CD4-positive, alpha-beta T cell treated with Interleukin-6 at 100 ng/mL for 8 hours (primary cell): ENCODE measurements around the gene LYZL2.
"Not testable (repeated sequence)": the region's sequence is repeated elsewhere in the genome, so short reads cannot be mapped to it uniquely, and the experiment has no call there.

Experiments used
- DNase-seq: peaks from one replicate; pipeline ENCODE4 v3.0.0-alpha.2; 2020; ENCODE audit warnings: mixed read lengths, low spot score

LYZL2 gene

DNA sequence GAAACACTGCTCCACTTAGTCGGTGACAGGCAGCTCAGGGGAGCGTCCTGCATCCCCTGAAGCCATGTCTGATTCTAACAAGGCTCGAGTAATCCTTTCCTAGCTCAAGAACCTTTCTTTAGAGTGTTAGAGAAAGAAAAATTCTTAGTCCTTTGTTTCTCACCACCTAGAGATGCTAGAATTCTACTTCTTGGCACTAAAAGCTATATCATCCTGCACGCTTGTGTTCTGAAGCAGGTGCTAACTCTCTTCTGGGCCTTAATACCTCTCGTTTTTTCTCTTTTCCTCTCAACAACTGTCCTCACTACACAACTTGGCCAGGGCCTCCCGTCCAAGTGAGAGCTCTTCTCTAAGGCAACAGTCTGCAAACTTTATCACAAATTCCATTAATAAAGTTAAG is at the start of gene LYZL2:
TSS of gene LYZL2 (minus strand) at position 101 of the 400 bp plus-strand sequence. CDS start 2,838 bp downstream, outside the sequence.
- DNase-seq, result no peak

DNA sequence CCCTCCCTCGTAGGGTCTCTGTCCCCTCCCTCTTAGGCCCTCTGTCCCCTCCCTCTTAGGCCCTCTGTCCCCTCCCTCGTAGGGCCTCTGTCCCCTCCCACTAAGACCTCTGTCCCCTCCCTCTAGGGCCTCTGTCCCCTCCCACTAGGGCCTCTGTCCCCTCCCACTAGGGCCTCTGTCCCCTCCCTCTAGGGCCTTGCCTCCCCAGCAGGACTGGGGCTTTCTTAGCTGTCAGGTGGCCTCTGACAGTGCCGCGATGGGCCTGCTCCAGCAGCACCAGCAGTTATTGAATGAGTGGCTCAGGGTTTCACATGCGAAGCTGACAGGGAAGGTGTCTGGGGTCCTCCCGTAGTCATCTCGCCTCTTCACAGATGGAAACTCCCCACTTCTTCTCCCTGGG is 48.1 kb upstream of the LYZL2 start:
- DNase-seq, result not testable (repeated sequence)

DNA sequence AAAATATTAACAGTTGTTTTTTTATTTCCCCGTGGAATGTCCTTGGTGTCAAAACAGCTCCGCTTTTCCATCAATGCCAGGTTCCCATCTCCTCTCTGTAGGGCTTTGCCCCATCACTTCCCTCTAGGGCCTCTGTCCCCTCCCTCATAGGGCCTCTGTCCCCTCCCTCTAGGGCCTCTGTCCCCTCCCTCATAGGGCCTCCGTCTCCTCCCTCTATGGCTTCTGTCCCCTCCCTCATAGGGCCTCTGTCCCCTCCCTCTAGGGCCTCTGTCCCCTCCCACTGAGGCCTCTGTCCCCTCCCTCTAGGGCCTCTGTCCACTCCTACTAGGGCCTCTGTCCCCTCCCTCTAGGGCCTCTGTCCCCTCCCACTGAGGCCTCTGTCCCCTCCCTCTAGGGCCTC is 47.6 kb upstream of the LYZL2 start:
- DNase-seq, result not testable (repeated sequence)

DNA sequence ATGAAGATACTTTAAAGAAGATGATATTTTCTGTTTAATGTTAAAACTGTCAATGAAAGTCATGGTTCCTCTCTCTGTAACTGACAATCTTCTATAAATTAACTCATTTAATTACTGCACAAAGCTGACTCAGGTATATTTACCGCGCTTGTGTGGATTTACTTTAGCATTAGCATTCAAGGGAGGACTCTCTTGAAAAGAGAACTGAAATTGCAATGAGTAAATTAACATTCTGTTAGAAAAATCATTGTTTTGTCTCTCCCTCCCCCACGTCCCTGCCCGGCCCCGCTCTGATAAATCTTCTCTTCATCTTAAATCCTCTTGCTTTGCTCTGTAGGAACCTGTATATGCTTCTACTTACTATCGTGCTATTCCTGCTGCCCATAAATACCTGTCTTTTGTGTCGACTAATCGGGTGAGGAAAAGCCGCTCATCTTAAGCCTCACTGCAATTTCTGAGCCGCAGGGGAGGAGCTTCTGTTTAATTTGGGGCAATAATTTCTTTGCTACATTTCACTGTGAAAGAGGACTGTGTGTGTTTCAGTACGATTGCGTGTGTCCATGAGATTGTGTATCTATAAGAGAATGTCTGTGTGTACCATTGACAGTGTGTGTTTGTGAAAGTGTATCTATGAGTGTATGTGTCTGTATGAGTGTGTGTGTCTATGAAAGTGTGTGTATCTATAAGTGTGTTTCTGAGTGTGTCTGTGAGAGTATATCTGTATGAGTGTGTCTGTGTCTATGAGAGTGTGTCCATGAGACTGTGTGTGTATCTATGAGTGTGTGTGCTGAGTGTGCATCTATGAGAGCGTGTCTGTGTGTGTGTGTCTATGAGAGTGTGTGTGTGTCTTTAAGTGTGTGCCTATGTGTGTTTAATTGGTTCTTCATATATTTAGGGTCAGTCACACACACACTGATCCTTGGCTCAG is 46.5 kb upstream of the LYZL2 start:
- no peak for DNase-seq

DNA sequence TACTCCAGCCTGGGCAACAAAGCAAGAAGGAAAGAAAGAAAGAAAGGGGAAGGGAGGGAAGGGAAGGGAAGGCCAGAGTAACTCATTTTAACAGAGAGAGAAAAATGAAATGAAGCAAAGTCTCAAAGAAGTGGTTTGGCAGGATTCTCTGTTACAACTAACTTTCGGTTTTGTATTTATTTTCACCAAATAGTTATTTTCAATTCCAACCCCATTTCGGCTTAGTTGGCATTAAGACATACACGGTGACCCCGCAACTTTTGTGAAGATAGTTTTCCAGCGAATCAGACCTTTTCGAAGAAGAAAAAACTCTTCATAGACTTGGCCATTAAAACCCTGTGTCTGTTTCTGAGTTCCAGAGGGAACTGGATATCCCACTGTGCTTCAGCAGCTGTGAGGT is 45.2 kb upstream of the LYZL2 start:
- no peak for DNase-seq

DNA sequence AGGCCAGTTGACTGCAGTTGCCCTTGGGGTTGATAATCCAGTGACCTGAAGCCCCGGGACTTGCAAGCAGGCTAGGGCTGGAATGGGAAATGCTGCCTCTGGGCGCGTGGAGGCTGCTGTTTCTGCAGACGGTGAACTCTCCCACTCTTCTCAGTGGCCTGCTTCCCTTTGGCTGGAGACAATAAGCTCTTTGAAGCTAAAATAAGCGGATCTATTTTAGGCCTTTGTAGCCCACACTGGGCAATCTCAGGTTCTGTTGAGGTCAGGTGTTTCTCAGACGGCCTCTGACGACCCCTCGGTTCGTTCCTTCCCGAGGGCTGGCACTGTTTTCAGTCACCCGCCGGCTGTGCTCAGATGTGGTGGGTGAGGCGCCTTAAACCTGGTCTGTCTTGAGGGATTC is 43.7 kb upstream of the LYZL2 start:
- not testable (repeated sequence) for DNase-seq

DNA sequence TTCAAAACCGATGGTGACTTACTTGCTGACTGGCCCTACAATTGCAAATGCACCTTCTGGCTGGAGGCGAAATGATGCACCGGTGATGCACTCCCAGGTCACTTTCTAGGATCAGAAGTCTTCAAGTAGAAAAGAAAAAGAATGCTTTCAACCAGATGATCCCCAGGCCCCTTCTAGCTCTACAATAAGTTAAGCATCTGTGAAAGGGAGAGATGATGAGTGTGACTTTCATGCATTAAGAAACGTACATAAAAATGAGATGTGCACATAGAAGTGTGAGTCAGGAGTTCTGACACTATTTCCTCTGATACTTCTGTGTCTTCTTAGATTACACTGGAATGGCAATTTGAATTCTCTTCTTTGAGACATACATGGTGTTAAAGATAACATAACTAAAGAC is 42.8 kb upstream of the LYZL2 start:
- not testable (repeated sequence) for DNase-seq

DNA sequence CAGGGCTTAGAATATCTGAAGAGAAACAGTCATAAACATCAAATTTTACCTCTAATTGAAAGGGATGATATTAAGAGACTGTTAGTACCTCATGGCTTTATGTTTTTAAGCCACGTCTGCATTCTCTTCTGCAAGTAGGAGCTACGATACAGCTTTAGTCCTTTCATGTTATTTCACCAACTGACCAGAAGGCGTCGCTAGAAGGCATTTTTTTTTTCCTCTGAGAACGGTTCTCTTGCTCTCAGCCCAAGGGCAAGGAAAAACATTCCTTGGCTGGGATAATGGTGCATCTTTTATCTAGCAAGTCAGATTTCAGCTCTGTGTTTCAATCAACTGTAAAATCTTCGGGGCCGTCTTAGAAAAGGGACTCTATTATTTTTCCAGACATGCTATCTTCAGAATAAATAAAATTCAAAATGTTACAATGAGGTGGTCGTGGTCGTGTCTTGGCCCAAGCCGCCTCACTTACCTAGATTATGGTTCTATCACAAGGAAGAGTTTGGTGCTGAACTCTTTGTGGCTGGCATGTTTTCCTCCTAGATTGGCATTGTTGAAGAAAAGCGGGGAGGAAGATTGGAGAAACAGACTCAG is 41.6 kb upstream of the LYZL2 start:
- peak; percentile 50 for DNase-seq

DNA sequence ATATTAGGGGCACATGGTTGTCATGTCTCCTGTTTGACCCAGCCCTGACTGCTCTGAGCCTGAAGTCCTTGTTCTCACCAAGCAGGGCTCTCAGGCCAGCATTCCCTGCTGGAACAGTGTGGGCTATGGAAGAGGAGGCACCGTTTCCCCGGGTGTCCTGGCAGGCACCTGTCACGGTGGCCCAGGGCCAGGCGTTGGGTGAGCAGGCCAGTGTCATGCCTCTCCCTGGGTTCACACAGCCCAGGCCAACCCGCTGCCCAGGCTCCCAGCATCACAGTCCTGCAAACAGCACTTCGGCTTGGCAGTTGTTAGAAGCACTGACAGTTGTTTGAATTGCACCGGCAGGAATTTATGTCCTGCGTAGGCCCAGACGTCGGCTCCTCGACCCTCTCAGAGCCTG is 38.4 kb upstream of the LYZL2 start:
- not testable (repeated sequence) for DNase-seq

DNA sequence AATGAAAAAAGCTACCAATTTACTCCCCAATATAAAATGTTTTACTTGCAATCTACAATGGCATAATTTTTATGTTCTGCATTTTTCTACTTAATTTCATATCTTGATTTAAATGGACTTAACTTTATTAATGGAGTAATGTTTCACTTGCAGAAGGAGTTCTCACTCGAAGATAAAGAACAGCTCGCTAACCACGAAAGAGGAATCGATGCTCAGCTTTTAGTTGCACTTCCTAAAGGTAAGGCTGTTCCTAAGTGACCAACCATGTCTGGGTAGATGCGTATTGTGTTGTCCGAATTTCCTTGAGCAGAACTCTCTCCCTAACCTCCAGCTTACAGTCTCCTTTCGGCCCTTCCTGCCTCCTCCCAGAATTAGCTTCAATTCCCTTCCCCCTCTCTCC is 33.9 kb upstream of the LYZL2 start:
- DNase-seq, result not testable (repeated sequence)

DNA sequence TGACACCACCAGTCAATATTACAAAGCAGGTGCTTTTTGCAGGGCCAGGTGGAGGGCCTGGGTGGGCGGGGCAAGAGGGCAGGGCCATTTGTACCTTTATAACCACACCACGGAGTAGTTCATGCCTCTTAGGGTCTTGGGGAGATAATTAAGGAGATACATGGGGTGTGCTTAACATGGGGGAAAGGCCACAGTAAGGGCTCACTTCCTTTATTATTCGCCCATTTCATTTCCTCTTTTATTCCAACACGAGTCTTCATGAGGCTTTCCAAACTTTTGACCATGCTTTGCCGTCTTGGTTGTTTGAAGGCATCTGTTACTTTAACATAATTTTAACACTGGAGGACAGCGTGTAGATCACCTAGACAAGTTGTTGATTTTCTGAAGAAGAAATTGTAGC is 33.3 kb upstream of the LYZL2 start:
- DNase-seq, result no peak

DNA sequence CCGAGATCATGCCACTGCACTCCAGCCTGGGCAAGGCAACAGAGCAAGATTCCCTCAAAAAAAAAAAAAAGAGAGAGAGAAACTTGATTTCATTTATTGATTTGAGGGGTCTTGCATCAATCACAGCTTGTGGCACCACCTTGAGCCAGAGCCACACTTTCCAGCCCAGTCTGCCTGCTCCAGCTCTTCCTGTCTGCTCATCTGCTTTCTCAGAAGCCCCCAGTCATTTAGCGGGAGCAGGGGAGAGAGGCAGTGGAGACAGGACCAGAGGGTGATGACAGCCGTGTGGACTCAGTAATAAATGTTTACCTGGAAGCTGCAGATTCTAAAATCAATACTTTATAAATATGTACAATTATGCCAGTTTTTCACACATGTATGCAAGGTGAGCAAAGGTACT is 30.8 kb upstream of the LYZL2 start:
- DNase-seq, result not testable (repeated sequence)

DNA sequence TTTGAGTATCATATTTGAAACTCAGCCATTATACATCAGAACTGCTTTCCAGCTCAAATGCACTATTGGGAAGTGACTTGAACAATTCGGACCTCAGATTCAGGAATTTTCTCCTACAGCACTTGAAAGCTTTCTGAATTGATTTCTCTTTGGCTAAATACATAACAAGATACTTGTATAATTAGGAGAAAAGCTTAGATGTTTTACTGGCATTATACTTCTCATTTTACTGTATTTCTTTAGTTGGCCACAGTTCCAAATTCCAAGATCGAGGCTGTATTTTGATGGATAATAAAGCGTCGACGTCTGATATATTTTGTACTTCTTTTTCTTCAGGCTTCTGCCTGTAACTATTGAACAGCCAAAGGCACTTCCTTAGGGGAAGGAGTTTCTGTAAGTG is 26.7 kb upstream of the LYZL2 start:
- DNase-seq, result no peak

DNA sequence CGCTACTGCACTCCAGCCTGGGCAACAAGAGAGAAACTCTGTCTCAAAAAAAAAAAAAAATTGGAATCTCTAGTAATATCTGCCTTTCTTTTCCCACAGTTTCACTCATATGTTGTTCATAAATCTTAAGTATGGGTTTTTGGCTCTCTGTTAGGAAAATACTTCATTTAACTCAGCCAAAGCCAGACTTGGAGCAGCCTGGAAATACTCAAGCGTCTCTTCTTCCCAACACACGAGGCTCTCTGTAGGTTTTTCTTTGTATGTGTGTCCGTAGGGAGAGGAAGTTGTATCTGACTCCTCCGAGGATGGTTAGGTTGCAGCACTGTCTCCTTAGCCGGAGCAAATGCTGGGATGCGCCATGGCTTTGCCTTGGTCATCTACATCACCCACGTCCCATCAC is 25.4 kb upstream of the LYZL2 start:
- DNase-seq, result not testable (repeated sequence)

DNA sequence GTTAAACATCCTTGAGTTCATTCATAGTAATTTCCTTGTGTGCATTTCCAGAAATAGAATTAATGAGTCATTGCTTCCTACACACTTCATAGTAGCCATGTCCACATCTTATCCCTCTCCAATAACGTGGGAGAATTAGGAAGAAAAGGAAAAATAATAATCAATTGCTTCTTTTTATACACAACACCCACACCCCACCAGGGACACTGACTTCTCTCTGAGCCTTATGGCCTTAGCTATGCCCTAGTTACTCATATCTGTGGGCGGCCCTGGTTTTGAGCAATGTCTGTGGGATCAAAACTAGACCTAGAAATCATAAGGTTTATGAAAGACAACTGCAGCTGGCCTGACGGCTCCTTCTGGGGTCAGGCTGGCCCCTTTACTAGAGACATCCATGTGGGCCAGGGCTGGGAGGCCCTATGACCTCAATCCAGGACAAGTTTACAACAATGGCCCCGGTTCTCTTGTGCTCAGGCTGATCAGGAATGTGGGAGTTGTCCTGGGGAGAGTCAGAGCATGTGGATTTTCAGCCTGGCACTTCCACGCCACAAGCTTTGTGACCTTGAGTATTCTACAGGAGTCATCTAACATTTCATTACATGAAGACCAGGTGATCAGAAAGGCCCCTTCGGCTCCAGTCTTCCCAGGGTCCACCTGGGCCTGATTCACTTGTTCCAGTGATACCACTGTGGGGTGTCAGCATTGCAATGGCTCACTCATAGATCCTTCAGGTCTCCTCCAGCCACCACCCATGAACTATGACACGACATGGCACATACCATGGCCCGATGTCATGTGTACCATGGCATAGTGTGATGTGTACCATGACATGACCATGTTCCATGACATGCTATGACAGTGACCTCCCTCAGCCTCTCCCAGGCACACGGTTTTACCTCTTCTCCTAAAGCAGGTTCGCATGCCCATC is 22.2 kb upstream of the LYZL2 start:
- not testable (repeated sequence) for DNase-seq

DNA sequence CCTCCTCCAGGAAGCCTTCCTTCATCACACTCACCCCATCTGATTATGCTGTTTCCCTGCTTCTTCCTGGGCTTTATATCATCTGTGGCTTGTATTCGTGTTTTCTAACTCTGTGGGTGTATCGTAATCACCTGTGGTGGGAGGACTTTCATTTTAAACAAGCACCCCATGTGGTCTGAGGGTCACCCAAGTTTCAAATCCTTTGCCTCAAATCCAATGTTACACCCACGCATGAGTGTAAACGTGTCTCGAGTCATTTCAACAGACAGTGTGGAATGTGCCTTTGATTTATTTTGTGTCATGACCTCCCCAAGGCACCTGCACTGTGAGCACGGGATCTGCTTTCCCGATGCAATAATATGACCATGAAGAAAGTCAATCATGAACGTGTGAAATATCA is 17.5 kb upstream of the LYZL2 start:
- DNase-seq, result no peak

DNA sequence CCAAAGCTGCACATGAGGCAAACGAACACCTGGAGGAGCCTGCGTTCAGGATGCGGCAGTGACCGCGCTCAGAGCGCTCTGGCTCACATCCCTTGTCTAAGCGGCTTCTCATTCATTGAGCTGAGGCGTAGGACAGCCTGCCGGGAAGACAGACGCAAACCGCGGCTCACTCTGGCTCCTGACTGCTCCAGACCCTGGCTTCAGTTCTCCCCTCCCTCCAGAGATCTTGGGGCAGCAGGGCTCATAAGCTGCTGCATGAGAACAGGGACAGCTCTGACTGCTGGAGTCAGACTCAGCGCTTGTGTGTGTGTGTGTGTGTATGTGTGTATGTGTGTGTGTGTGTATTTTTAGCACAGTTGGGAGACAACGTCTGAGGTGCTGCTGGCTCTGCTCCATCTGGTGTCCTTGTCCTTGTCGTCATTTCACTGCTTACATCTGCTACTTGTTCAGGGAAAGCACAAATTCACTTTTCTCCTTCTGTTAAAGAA is 15.8 kb upstream of the LYZL2 start:
- no peak for DNase-seq

DNA sequence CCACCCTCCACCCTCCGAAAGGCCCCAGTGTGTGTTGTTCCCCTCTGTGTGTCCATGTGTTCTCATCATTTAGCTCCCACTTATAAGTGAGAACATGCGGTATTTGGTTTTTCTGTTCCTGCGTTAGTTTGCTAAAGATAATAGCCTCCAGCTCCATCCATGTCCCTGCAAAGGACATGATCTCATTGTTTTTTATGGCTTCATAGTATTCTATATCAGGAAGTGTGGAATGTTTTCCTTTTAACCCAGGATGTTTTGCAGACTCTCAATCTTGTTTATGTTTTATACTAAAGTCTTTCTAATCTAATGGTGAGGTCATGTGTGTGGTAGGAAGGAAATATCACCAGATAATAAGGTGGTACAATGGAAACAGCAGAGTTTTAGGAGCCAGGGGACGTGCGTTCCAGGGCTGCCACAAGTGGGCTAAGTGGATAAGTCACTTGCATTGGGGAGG is 14.9 kb upstream of the LYZL2 start:
- DNase-seq, result not testable (repeated sequence)

DNA sequence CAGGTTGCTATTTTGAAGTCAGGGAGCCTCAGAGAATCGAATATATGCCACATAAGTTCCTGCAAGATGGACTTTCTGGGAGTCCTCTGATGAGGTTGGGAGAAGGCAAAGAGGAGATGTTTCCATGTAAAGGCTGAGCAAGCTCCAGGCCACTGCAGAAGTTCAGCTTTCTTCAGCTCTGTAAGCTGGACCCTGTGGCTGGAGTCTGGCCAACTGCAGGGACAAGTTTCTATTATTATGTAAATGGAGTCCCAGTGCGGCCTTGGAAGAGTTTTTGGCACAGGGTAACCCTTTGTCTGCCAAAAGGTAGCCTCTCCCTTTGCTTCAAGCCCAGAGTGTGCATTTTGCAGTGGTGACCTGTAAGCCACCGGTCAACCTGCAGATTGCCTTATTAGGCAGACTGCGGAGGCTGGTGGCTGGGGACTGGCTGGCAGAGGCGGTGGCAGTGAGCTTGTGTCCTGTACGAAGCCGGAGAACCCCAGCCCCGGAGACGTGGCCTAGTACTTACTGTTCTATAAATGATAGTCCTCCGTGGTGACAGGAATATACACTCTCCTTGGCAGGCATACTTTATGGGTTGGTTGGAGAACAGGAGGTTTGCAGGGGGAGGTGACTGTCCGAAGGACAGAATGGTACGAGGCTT is 14.1 kb upstream of the LYZL2 start:
- not testable (repeated sequence) for DNase-seq

DNA sequence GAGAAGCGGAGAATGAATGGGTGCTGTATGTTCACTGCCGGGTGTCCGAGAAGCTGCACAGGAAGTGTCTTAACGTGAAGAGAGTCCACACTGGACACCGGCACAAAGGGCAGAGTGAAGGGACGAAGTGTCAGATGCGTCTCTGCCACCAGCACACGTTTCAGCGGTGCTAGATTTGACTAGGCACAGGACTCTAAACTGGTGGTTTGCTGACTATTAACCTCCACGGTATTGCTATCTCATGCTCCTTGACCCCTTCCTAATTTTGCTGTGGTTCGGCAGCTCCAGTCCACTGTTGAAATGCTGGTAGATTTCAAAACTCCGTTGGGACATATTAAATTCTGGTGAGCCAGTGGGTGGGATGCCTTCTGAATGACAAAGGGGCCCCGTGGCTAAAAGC is 13.3 kb upstream of the LYZL2 start:
- not testable (repeated sequence) for DNase-seq

DNA sequence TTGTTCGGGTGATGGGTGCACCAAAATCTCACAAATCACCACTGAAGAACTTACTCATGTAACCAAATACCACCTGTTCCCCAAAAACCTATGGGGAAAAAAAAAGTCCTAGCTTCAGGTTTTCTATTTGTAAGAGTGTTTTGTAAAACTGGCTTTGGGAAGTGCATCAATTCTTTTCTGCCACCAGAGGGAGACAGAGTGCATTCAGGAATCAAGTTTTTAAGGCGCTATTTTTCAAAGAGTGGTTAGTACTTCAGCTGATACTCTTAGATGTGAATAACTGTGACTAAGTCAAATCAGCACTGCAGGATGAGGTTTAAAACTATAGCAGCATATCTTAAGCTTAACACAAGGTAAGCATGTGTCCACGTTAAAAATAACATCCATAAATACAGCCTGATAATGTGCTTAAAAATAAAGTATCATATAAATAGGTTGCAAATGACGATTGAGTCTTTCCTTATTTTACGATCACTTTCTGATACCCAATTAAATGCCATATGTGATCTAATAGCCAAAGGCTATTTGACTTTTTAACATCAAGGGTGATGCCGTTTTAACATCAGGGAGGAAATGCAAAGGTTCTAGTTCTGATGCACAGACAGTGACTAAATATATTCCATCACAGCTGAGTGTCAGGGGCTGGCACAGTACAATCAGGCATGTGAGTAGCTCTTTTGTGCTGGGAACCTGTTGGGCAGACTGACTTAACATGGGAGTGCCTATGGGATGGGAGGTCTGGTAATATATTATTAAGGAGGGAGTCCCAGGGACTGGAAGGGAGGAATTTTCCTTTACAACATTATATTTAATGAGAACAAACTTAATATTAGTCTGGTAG is 10.6 kb upstream of the LYZL2 start:
- peak; percentile 44 for DNase-seq
